ENCODE results near the gene COLEC11.
"Not testable (repeated sequence)": the region's sequence is repeated elsewhere in the genome, so short reads cannot be mapped to it uniquely, and the experiment has no call there.

COLEC11 gene

GRCh38 chr2:3631161-3631850, 36.4 kb downstream of the COLEC11 start:
- H3K4me2 ChIP-seq (ENCODE audit: low read length), result no peak overlapping the region
- no peak overlapping the region for H3K9ac ChIP-seq (ENCODE audit: low read depth, low read length)
- H3K36me3 ChIP-seq (ENCODE audit: insufficient read depth, low read length), result no peaks in the 10 kb centered on the region
- H3K27me3 ChIP-seq (ENCODE audit: control insufficient read depth, insufficient read depth, low read length), result peaks cover 13% of the 10 kb centered on the region
- H3K4me1 ChIP-seq (ENCODE audit: control insufficient read depth, insufficient read depth, low read length), result no peaks in the 10 kb centered on the region
- H3K4me3 ChIP-seq (ENCODE audit: low read length), result no peak overlapping the region
- no peaks in the 10 kb centered on the region for H3K9me3 ChIP-seq (replicated peaks; ENCODE audit: low read length)

GRCh38 chr2:3631851-3632659, 37.1 kb downstream of the COLEC11 start:
- Histone ChIP-seq H3K9ac (ENCODE audit: low read depth, low read length) (no peak overlapping the region), H3K4me2 (ENCODE audit: low read length) (no peak overlapping the region), H3K9me3 (replicated peaks; ENCODE audit: low read length) (no peaks in the 10 kb centered on the region), H3K4me1 (ENCODE audit: control insufficient read depth, insufficient read depth, low read length) (no peaks in the 10 kb centered on the region), H3K36me3 (ENCODE audit: insufficient read depth, low read length) (no peaks in the 10 kb centered on the region), H3K4me3 (ENCODE audit: low read length) (no peak overlapping the region), H3K27me3 (ENCODE audit: control insufficient read depth, insufficient read depth, low read length) (peaks cover 16% of the 10 kb centered on the region)

- Histone ChIP-seq H3K9ac (ENCODE audit: low read depth, low read length) (no peak overlapping the region), H3K36me3 (ENCODE audit: insufficient read depth, low read length) (no peaks in the 10 kb centered on the region), H3K4me1 (ENCODE audit: control insufficient read depth, insufficient read depth, low read length) (no peaks in the 10 kb centered on the region), H3K4me2 (ENCODE audit: low read length) (no peak overlapping the region), H3K9me3 (replicated peaks; ENCODE audit: low read length) (no peaks in the 10 kb centered on the region), H3K4me3 (ENCODE audit: low read length) (no peak overlapping the region), H3K27me3 (ENCODE audit: control insufficient read depth, insufficient read depth, low read length) (peaks cover 16% of the 10 kb centered on the region)
These were observed 38.4 kb downstream of the COLEC11 start for GRCh38 chr2:3633089-3633981.

- Histone ChIP-seq H3K9ac (ENCODE audit: low read depth, low read length) (no peak overlapping the region), H3K4me2 (ENCODE audit: low read length) (no peak overlapping the region), H3K4me1 (ENCODE audit: control insufficient read depth, insufficient read depth, low read length) (no peaks in the 10 kb centered on the region), H3K27me3 (ENCODE audit: control insufficient read depth, insufficient read depth, low read length) (peaks cover 9% of the 10 kb centered on the region), H3K9me3 (replicated peaks; ENCODE audit: low read length) (no peaks in the 10 kb centered on the region), H3K36me3 (ENCODE audit: insufficient read depth, low read length) (no peaks in the 10 kb centered on the region), H3K4me3 (ENCODE audit: low read length) (no peak overlapping the region)
These were observed 39.2 kb downstream of the COLEC11 start for GRCh38 chr2:3633982-3634595.

- Histone ChIP-seq H3K36me3 (ENCODE audit: insufficient read depth, low read length) (no peaks in the 10 kb centered on the region), H3K4me3 (ENCODE audit: low read length) (no peak overlapping the region), H3K9me3 (replicated peaks; ENCODE audit: low read length) (no peaks in the 10 kb centered on the region), H3K4me1 (ENCODE audit: control insufficient read depth, insufficient read depth, low read length) (no peaks in the 10 kb centered on the region), H3K9ac (ENCODE audit: low read depth, low read length) (no peak overlapping the region), H3K4me2 (ENCODE audit: low read length) (no peak overlapping the region), H3K27me3 (ENCODE audit: control insufficient read depth, insufficient read depth, low read length) (peaks cover 8% of the 10 kb centered on the region)
These were observed 39.7 kb downstream of the COLEC11 start for GRCh38 chr2:3634596-3635121.

GRCh38 chr2:3635171-3635974, 40.5 kb downstream of the COLEC11 start:
- no peaks in the 10 kb centered on the region for H3K36me3 ChIP-seq (ENCODE audit: insufficient read depth, low read length)
- no peak overlapping the region for H3K9ac ChIP-seq (ENCODE audit: low read depth, low read length)
- peaks cover 8% of the 10 kb centered on the region for H3K27me3 ChIP-seq (ENCODE audit: control insufficient read depth, insufficient read depth, low read length)
- H3K4me2 ChIP-seq (ENCODE audit: low read length), result no peak overlapping the region
- H3K4me1 ChIP-seq (ENCODE audit: control insufficient read depth, insufficient read depth, low read length), result no peaks in the 10 kb centered on the region
- H3K9me3 ChIP-seq (replicated peaks; ENCODE audit: low read length), result no peaks in the 10 kb centered on the region
- no peak overlapping the region for H3K4me3 ChIP-seq (ENCODE audit: low read length)

GRCh38 chr2:3635975-3636327, 41.0 kb downstream of the COLEC11 start:
- H3K4me3 ChIP-seq (ENCODE audit: low read length); H3K4me1 ChIP-seq (ENCODE audit: control insufficient read depth, insufficient read depth, low read length); H3K9ac ChIP-seq (ENCODE audit: low read depth, low read length); H3K36me3 ChIP-seq (ENCODE audit: insufficient read depth, low read length); H3K9me3 ChIP-seq (replicated peaks; ENCODE audit: low read length); H3K27me3 ChIP-seq (ENCODE audit: control insufficient read depth, insufficient read depth, low read length); H3K4me2 ChIP-seq (ENCODE audit: low read length): not testable (repeated sequence)

- Histone ChIP-seq H3K9me3 (replicated peaks; ENCODE audit: low read length) (no peaks in the 10 kb centered on the region), H3K4me1 (ENCODE audit: control insufficient read depth, insufficient read depth, low read length) (no peaks in the 10 kb centered on the region), H3K4me2 (ENCODE audit: low read length) (no peak overlapping the region), H3K27me3 (ENCODE audit: control insufficient read depth, insufficient read depth, low read length) (peaks cover 8% of the 10 kb centered on the region), H3K4me3 (ENCODE audit: low read length) (no peak overlapping the region), H3K9ac (ENCODE audit: low read depth, low read length) (no peak overlapping the region), H3K36me3 (ENCODE audit: insufficient read depth, low read length) (no peaks in the 10 kb centered on the region)
These were observed 41.8 kb downstream of the COLEC11 start for GRCh38 chr2:3636586-3637310.

GRCh38 chr2:3637311-3637675, 42.4 kb downstream of the COLEC11 start:
- no peaks in the 10 kb centered on the region for H3K36me3 ChIP-seq (ENCODE audit: insufficient read depth, low read length)
- no peak overlapping the region for H3K9ac ChIP-seq (ENCODE audit: low read depth, low read length)
- H3K4me2 ChIP-seq (ENCODE audit: low read length), result no peak overlapping the region
- no peaks in the 10 kb centered on the region for H3K4me1 ChIP-seq (ENCODE audit: control insufficient read depth, insufficient read depth, low read length)
- no peak overlapping the region for H3K4me3 ChIP-seq (ENCODE audit: low read length)
- no peaks in the 10 kb centered on the region for H3K9me3 ChIP-seq (replicated peaks; ENCODE audit: low read length)
- peaks cover 12% of the 10 kb centered on the region for H3K27me3 ChIP-seq (ENCODE audit: control insufficient read depth, insufficient read depth, low read length)
